ENCODE results near the gene PI3.
"Not testable (repeated sequence)": the region's sequence is repeated elsewhere in the genome, so short reads cannot be mapped to it uniquely, and the experiment has no call there.

Gene PI3

GRCh38 chr20:45149062-45149461, 25.6 kb upstream of the PI3 start:
- in situ Hi-C loops (cut with MboI; ENCODE audit: low pct_unique_long_range_greater_than_20kb, low sequenced_read_pairs, unreplicated experiment): no loop called here
- TF ChIP-seq CTCF (IDR thresholded peaks at IDR 0.05; ENCODE audit: extremely low read depth, insufficient read depth, missing control alignments): no peak
- DNase-seq (ENCODE audit: low spot score): no peak

DNA sequence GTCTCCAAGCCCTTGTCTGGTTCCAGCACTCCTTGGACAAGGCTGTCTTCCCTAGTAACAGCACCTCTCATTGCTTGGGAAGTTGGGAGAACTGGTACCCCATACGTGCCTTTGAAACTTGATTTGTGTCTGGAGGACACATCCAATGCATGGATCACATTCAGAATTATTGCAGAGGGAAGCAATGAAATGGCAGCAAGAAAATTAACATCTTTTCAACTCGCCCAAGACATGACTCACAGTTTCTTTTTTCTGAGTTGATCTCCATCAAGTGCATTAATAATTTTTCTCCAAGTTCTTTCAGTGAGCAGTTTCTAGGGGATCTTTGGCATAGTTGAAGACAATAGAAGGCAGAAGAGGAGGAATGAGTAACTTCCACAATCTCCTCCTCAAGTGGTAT, 22.3 kb upstream of the PI3 start:
- no peak for TF ChIP-seq CTCF (IDR thresholded peaks at IDR 0.05; ENCODE audit: extremely low read depth, insufficient read depth, missing control alignments)
- no peak for DNase-seq (ENCODE audit: low spot score)
- in situ Hi-C loops (cut with MboI; ENCODE audit: low pct_unique_long_range_greater_than_20kb, low sequenced_read_pairs, unreplicated experiment): no loop called here

GRCh38 chr20:45153147-45153546, 21.6 kb upstream of the PI3 start:
- TF ChIP-seq CTCF (IDR thresholded peaks at IDR 0.05; ENCODE audit: extremely low read depth, insufficient read depth, missing control alignments): no peak
- in situ Hi-C loops (cut with MboI; ENCODE audit: low pct_unique_long_range_greater_than_20kb, low sequenced_read_pairs, unreplicated experiment): no loop called here
- no peak for DNase-seq (ENCODE audit: low spot score)

- no peak for DNase-seq (ENCODE audit: low spot score)
- in situ Hi-C loops (cut with MboI; ENCODE audit: low pct_unique_long_range_greater_than_20kb, low sequenced_read_pairs, unreplicated experiment): no loop called here
- no peak for TF ChIP-seq CTCF (IDR thresholded peaks at IDR 0.05; ENCODE audit: extremely low read depth, insufficient read depth, missing control alignments)
Observed at GRCh38 chr20:45153752-45154151, 20.9 kb upstream of the PI3 start.

GRCh38 chr20:45154183-45154582, 20.5 kb upstream of the PI3 start:
- DNase-seq (ENCODE audit: low spot score): no peak

DNA sequence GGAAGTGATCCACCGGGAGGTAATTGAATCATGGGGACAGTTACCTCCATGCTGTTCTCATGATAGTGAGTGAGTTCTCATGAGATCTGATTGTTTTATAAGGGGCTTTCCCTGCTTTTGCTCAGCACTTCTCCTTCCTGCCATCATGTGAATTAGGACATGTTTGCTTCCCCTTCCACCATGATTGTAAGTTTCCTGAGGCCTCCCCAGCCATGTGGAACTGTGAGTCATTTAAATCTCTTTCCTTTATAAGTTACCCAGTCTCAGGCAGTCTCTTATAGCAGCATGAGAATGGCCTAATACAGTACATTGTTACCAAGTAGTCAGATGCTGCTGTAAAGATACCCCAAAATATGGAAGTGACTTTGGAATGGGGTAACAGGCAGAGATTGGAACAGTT, 19.9 kb upstream of the PI3 start:
- DNase-seq (ENCODE audit: low spot score); in situ Hi-C loops (cut with MboI; ENCODE audit: low pct_unique_long_range_greater_than_20kb, low sequenced_read_pairs, unreplicated experiment): not testable (repeated sequence)

More at GRCh38 chr20:45154183-45154582, 20.5 kb upstream of the PI3 start:
- in situ Hi-C loops (cut with MboI; ENCODE audit: low pct_unique_long_range_greater_than_20kb, low sequenced_read_pairs, unreplicated experiment): no loop called here
- TF ChIP-seq CTCF (IDR thresholded peaks at IDR 0.05; ENCODE audit: extremely low read depth, insufficient read depth, missing control alignments): no peak

GRCh38 chr20:45156713-45157112, 18.0 kb upstream of the PI3 start:
- in situ Hi-C loops (cut with MboI; ENCODE audit: low pct_unique_long_range_greater_than_20kb, low sequenced_read_pairs, unreplicated experiment): no loop called here
- DNase-seq (ENCODE audit: low spot score): no peak
- no peak for TF ChIP-seq CTCF (IDR thresholded peaks at IDR 0.05; ENCODE audit: extremely low read depth, insufficient read depth, missing control alignments)

Measured in GM13977 (cell line).